IPS-NIHi7 (cell line): ENCODE measurements around the gene ABCD3.
A peak's percentile ranks its signal among the peaks of the same experiment; 100 is the strongest.

Experiments used
- DNase-seq: peaks from one replicate; pipeline ENCODE4 v3.0.0; 2012; ENCODE audit warnings: mixed read lengths; ENCODE audit errors: extremely low spot score

Gene ABCD3

GRCh38 chr1:94463056-94463764, 45.0 kb downstream of the ABCD3 start:
- no peak for DNase-seq

DNA sequence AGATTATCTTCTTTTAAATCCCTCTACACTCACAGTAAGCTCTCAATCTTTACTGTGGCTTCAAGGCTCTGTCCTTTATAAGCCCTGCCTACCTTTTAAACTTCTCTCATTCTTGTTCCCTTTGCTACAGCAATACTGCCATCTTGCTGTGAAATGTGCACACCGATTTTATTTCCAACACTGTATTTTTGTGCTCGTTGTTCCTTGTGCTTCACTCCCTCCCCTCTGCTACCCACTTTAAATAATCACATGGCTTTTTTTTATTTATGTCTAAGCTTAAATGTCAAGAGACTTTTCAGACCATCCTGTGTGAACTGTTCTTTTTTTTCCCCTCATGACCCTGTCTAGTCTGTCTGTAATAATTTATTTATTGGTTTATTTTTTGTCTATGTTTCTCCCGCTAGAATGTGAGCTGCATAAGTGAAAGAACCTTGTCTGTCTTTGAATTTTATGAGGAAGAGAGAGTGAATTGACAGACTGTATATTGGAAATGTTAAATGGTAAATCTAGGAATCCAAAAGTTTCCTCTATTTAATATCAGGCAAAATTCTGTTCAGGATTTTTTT, 45.7 kb downstream of the ABCD3 start:
- peak; percentile 45 for DNase-seq

- no peak for DNase-seq
These were observed 50.5 kb downstream of the ABCD3 start for GRCh38 chr1:94468708-94469107.

DNA sequence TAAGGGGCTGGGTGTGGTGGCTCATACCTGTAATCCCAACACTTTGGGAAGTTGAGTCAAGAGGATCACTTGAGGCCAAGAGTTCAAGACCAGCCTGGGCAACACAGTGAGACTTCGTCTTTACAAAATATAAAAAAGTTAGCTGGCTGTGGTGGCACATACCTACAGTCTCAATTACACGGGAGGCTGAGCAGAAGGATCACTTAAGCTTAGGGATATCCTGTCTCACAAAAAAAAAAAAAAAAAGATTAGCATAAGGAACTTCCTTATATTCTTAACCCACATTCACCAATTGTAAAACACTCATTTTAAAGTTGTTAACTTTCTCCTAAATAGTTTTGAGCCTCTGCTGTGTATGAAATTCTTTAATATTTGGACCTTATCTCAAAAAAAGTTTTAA, 53.1 kb downstream of the ABCD3 start:
- DNase-seq, result no peak

DNA sequence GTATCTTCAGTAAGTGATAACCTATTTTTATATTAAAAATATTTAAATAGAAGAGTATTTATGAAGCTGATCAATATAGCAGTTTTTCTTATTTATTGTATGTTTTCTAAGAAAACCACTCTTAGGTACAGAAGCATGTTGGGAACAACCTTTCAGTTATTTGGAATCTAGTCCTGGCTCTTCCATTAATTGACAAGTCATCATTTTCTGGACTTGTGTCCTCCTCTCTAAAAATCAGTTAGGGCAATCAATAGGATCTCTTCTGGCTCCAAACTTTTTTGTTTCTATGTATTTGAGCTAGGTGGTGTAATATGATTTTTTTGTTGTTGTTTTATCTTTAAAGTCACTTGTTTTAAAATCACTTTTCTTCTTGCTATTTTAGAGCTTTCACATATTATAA, 57.0 kb downstream of the ABCD3 start:
- DNase-seq, result no peak

- DNase-seq, result no peak
These were observed 61.5 kb downstream of the ABCD3 start for GRCh38 chr1:94479682-94480081.

DNA sequence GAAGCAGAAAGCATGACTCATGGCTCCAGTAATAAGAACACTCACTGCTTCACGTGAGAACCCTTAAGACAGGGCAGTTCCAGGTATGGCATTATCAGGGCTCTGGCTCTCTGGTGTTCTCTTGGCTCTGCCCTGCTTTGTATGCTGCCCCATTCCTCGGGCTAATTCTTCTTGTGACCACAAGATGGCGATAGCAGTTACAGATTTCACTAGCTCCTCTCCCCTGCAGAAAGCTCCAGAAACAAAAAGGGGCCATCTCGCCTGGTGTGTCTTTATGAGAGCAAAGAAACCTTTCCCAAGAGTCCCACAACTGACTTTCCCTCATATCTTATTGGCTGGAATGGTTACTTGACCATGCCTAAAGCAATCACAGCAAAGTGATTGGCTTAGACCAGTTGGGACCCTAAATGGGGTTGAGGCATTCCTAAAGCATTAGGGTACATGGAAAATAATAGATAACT, 63.3 kb downstream of the ABCD3 start:
- DNase-seq, result peak; percentile 86

DNA sequence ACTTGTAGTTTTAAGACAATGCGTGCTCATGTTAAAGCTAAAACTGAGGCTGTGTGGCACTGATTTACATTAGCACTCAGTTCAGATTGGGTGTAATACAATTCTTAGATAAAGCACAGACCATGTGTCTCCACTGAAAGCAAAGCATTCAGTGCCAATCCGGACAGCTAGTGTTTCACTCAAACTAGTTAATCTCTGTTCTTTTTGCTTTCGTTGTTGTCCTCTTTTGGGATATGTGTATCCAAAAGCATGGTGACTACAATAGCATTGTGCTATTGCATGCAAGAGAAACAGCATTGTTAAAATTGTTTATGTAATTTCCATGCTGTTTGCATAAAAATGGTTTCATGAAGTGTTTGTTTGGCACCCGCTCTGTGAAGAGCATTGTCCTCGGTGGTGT, 68.8 kb downstream of the ABCD3 start:
- no peak for DNase-seq

- no peak for DNase-seq
These were observed 72.4 kb downstream of the ABCD3 start for GRCh38 chr1:94490556-94490955.

- DNase-seq, result no peak
These were observed 78.0 kb downstream of the ABCD3 start for GRCh38 chr1:94496076-94496755.

GRCh38 chr1:94501426-94501825, 83.2 kb downstream of the ABCD3 start:
- DNase-seq, result no peak

- no peak for DNase-seq
These were observed 83.7 kb downstream of the ABCD3 start for GRCh38 chr1:94501935-94502334.

GRCh38 chr1:94503153-94503552, 85.0 kb downstream of the ABCD3 start:
- no peak for DNase-seq

DNA sequence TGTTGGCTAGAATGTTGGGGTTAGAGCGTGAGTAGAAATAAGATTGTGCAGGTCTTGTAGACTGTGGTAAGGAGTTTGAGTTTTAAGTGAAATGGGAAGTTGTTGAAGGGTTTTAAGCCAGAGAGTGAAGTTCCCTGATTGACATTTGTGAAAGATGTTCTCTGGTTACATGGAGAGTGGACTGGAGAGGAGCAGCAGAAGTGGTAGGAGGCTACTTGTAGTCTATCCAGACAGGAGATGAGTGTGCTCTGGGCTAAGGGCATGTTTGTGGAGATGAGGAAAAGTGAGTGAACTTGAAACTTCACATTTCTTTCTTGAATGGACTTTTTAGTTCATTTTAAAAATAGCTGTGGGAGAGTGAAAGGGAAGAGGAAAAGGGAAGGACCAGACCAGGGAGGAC, 86.4 kb downstream of the ABCD3 start:
- no peak for DNase-seq

DNA sequence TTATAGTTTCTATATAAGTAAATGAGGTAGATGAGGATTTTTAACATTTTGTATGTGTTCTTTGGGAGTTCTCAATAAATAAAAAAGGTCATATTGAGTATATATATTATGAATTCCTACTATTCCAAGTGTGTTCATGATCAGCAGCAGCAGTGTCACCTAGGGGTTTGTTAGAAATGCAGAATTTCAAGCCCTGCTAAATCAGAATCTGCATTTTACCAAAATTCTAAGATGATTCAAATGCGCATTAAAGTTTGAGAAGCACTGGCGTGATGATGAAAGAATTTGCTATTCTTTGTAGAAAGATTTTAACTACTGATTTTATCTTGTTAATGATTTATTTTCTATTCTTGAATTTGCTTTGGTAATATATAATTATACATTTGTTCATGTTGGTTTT, 94.6 kb downstream of the ABCD3 start:
- DNase-seq, result no peak

DNA sequence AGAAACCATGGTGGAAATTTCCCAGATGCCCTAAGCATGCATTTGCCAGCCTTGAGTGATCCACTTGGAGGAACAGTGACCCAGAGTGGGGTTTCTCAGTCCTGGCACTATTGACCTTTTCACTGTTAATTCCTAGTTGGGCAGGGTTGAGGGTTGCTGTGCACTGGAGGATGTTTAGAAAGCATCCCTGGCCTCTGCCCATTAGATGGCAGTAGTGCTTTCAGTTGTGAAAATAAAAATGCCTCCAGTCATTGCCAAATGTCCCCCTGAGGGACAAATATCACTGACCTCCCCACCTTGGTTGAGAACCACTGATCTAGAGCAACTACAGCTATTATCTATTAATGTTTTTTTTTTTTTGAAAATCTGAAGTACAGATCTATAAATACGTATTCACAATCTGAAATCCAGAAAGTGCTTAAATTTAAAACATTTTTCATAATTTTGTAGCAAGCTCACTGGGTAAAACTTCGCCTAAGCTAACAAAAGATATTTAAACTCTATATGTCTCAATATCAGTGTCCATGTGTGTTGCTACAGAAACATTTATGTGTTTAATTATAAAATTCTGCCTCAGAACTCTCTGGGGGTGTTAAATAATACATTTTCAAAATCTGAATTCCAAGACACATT, 96.0 kb downstream of the ABCD3 start:
- peak; percentile 47 for DNase-seq

DNA sequence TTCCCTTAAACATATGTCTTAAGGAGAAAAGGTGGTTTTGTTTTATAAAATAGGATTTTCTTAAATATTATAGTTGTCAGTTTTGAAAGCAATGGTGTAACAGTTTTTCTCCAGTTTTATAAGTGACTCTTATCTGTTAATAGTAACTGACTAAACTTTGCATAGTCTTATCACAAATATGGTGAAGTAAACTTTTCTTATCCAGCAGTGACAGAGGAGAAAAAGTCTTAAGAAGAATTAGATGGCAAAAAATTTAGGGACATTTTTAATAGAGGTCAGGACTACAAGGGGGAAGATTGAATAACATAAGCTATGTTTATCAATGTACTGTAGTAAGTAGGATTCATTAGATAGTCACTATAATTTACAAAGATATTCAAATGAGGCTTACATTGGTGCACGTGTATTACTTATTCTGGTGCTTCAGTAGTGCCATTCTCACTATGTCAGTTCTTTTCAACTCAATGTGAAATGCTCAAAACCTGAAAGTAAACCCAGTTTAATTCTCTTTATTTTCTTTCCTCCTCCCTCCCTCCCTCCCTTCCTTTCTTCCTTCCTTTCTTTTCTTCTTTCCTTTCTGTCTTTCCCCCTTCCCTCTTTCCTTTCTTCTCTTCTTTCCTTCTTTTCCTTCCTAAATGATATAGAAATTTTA, 97.2 kb downstream of the ABCD3 start:
- no peak for DNase-seq

- DNase-seq, result no peak
These were observed 101.2 kb downstream of the ABCD3 start for GRCh38 chr1:94519351-94519750.

DNA sequence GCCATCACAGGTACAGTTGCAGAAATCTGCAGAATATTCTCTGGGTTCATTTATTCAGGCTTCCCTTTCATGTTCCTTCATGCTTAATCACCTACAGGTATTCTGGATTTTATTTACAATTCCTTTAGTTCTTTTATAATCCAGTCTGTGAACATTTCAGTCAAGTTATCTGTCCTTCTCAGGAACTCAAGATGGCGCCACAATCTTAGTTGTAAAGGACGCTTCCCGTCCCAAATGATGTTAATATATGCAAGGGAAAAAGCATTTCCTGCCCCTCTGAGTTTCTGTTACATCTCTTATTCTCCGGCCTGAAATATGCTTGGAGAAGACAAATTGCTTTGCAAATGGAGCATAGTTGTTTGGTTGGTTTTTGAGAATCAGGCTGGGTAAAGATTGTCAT, 104.1 kb downstream of the ABCD3 start:
- no peak for DNase-seq

GRCh38 chr1:94524531-94524930, 106.3 kb downstream of the ABCD3 start:
- no peak for DNase-seq

- no peak for DNase-seq
These were observed 108.2 kb downstream of the ABCD3 start for GRCh38 chr1:94526152-94526980.
